DMS53 treated with DMSO at 0.1 percent for 48 hours (cell line): ENCODE results near the gene CFHR3.
"Not testable (repeated sequence)": the region's sequence is repeated elsewhere in the genome, so short reads cannot be mapped to it uniquely, and the experiment has no call there.

Source experiments
- DNase-seq: peaks from one replicate; lab custom pipeline; 2025; ENCODE audit not compliant: unreplicated experiment; lab: John Stamatoyannopoulos, UW

Gene CFHR3

DNA sequence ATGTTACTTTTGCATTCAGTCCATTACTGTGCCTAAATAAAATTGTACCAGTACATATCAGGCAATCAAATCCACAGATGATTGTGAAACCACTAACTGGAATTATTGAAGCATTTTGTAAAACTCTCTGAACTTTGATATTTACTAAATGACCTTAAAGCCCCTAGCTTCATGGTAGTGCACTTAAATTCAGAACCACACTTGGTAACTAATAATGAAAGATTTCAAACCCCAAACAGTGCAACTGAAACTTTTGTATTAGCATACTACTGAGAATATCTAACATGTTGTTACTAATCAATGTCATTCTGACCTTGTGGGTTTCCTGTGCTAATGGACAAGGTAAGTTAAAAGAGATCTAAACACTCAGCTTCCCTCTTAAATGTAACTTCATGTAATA is at the start of gene CFHR3:
CFHR3 (plus strand) TSS at position 238 of the 400 bp plus-strand sequence; CDS start at position 285, 47 bp downstream.
- no peak for DNase-seq

DNA sequence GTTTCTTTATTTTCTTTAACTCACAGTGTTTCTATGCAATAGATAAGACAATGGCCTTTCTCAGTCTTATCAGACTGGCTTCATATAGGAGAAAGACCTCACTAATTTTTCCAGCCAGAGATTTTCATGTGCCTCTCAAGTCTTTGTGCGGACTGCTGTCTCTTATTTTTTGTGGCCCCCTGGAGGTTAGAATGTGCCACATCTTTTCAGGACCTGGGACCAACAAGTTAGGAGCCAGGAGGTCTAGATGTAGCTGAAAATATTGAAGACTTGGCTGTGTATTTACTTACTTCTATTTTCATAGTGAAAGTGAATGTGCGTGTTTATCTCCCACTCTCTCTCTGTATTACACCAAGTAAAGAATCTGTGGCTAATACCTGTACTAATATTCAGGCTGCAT is 42.1 kb upstream of the CFHR3 start:
- DNase-seq = no peak

DNA sequence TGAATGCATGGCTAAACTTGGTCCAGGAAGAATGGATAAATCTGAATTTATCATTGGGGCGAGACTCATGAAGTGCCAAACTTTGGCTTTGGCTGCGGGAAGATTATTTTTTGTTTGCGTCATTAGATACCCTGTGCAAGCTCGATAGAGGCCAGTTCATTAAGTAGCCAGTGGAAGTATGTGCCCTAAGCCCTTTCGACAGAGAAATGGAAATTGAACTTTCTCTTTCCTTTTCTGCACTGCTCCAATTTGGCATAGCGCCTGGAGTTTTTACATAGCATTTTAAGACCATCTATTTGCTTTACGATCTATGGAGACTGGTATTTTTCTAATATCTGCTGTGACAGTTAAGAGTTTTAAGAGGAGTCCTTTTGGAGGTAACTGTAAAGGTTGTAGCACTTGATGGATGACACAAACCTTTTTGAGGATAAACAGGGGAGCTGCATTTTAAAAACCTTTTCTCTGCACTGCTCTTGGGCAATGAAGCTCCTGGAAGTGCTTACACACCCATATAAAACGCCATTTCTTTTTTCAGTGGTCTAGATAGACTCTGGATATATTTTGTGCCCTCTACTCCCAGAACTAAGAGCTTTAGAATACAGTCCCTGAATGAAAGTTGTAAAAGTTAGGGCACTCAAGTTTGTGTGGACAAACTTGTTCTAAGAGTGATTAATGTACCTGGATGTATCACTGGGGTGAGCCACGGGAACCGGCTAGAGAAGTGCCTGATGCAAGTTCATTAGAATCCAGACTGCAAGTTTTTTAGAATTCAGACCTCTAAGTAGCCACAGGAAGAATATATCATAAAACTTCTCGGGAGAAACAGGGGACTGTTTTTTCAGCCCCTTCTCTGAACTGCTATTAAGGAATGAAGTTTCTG is 41.3 kb upstream of the CFHR3 start:
- DNase-seq = no peak

DNA sequence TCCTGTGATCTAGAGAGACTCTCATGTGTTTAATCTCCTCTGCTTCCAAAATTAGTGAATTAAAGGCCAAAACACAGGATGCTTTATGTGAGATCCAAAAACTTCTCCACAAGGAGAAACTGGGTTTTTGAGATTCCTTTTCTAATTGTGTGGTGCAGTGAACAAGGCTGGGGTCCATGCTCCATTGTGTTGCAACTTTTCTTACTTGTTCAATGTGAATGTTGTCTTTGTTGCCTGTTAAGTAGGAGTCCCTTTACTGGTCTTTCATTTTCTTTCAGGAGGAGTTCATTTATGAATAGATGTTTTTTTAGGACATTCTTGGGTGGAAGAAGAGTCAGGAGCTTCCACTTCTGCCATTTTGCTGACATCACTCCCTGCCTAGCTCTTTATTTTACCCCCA is 40.6 kb upstream of the CFHR3 start:
- DNase-seq = no peak

DNA sequence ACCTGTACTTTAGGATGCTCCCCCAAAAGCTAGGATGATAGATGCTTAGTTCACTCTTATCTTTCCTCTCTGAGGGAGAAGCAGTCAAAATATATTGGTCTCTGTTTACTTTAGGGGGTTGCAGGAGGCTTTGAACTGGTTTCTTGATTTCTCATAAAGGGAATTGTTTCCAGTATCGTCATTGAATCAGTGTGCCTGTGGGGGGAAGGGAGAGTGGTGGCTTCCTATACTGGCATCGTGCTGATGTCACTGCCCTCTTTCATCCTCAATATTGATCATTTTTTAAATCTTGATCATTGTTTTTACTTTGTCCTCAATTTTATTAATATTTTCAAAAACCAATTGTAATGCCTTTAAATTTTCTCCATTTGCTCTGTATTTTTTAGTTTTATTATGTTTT is 40.2 kb upstream of the CFHR3 start:
- DNase-seq = no peak

DNA sequence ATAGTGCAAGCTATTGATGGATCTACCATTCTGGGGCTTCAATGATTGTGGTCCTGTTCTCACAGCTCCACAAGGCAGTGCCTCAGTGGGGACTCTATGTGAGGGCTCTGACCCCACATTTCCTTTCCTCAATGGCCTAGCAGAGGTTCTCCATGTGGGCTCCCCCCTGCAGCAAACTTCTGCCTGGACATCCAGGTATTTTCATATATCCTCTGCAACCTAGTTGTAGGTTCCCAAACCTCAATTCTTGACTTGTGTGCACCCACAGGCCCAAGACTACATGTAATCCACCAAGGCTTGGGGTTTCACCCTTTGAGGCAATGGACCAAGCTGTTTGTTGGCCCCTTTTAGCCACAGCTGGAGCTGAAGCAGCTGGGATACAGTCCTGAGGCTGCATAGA is 35.9 kb upstream of the CFHR3 start:
- DNase-seq = no peak

DNA sequence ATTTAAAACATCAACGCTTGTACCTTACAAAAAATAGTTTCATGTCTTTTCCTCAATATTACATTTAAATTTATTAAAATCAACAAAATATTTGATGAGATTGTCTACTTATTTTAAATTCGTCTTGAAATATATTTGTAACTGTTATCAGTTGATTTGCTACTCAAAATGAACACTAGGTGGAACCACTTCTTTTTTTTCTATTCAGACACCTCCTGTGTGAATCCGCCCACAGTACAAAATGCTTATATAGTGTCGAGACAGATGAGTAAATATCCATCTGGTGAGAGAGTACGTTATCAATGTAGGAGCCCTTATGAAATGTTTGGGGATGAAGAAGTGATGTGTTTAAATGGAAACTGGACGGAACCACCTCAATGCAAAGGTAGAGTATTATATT is 31.4 kb upstream of the CFHR3 start:
- DNase-seq = peak; percentile 82

DNA sequence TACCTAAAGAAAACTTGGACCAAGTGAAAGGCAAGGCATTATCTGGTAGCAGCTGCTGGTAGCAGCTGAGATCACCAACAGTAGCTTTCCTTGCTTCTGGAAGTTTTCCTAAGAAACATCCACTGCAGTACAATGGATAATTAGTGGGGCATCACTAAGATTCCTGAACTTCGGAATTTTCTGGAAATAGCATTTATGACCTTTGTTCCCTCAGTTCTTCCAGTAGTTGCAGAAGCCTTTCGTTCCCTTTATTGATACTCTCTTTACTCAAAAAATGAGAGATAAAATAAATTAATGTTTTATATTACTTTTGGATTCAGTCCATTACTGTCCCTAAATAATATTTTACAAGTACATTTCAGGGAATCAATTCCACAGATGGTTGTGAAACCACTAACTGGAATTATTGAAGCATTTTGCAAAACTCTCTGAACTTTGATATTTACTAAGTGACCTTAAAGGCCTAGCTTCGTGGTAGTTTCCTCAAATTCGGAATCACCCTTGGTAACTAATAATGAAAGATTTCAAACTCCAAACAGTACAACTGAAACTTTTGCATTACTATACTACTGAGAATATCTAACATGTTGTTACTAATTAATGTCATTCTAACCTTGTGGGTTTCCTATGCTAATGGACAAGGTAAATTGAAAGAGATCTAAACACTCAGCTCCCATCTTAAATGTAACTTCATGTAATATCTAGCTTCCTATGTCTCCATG is 9.5 kb upstream of the CFHR3 start:
- DNase-seq = not testable (repeated sequence)

DNA sequence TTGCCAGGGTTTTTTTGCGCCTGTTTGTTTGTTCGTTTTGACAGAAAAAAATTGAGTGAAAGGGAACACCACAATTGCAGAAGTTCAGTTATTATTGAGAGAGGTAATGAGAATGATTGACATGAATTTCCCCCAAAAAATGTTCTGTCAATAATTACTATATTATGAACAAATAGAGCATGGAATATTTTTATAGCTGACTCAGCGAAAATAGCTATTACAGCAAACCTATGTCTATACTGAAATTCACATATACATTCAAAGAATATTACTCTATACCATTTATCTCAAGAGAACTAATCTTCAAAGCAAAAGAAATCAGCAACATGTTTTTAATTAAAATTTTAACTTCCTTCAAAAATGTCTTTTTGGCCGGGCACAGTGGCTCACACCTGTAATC is 4.8 kb upstream of the CFHR3 start:
- not testable (repeated sequence) for DNase-seq

DNA sequence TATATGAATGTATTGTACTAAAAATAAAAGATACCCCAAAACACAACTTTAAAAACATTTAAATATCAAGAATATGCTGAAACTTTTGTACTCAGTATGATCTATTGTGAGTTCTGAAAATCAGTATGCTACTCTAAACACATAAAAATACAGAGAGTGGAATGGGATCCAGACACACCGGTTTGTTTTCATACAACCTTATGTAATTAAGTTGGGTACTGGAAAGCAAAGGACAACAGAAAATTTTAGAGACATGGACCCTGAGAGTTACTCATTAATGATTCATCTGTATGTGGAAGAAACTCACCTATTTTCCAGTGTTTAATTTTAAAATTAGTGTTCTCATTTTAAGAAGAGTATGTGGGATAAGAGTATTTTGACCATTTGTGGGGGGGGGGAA is 927 bp upstream of the CFHR3 start:
- DNase-seq = no peak

DNA sequence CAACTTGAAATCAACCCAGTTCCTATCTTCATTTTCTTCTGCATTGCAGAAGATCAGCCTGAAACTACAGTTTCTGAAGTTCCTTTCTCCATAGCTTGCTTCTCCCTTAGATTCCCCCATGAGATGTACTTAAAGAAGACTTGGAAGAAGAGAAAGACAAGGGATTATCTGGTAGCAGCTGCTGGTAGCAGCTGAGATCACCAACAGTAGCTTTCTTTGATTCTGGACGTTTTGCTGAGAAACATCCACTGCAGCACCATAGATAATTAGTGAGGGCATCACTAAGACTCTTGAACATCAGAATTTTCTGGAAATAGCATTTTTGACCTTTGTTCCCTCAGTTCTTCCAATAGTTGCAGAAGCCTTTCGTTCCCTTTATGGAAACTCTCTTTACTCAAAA is 465 bp upstream of the CFHR3 start:
- no peak for DNase-seq

DNA sequence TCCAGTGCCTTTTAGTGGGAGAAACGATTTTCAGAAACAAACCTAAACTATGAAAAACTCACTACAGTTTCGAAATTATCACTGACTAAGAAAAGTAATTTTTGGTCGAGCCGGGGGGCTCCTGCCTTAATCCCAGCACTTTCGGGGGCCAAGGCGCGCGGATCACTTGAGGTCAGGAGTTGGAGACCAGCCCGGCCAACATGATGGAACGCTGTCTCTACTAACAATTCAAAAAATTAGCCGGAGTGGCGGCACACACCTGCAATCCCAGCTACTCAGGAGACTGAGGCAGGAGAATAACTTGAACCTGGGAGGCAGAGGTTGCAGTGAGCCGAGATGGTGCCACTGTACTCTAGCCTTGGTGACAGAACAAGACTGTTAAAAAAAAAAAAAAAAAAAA is 3.0 kb downstream of the CFHR3 start:
- no peak for DNase-seq

DNA sequence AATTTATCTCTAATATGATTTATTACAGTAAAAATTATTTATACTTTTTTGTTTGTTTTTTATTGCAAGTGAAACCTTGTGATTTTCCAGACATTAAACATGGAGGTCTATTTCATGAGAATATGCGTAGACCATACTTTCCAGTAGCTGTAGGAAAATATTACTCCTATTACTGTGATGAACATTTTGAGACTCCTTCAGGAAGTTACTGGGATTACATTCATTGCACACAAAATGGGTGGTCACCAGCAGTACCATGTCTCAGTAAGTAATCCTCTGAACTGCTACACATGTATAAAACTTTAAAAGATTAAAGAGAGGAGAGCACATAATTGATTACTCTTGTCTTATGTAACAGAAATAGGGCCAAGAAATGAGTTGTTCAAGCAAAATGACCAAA is 4.5 kb downstream of the CFHR3 start:
- no peak for DNase-seq

DNA sequence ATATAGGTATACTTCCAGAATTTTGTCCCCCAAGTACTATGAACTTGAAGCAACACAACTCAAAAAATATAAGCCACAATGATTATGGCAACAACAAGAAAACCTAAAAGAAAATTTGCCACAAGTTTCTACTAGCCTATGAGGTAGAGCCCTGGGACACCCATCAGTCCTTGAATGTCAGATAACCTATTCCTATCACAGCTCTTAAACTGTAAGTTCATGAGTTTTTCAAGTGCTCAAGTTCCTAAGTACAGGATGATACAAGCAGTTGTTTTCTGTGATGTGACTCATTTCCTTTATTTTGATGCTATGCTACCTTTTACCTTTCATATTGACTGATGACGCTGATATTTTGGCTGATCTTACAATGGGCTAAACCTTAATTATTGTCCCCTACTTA is 16.6 kb downstream of the CFHR3 start:
- DNase-seq = not testable (repeated sequence)

DNA sequence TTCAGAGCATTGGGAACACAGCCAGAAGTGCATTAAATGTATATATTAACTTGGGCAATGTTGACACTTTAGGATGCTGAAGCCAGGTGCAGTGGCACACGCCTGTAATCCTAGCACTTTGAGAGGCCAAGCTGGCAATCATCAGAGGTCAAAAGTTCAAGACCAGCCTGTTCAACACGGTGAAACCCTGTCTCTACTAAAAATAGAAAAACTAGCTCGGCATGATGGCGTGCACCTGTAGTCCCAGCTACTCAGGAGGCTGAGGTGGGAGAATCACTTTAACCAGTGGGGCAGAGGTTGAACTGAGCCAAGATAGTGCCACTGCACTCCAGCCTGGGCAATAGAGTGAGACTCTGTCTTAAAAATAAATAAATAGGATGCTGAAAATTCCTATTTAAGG is 19.5 kb downstream of the CFHR3 start:
- DNase-seq = peak; percentile 71

DNA sequence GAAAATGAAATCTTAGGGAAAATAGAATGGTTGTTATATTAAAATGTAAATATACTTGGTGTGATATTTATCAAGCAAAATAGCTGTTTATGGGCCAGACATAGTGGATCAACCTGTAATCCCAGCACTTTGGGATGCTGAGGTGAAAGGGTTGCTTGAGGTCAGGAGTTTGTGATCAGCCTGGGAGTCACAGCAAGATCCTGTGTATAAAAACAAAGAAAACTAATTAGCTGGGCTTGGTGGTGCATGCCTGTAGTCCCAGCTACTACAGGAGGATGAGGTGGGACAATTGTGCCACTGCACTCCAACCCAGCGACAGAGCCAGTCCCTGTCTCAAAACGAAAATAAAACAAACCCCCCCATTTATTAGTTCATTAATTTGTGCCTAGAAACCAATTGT is 23.3 kb downstream of the CFHR3 start:
- no peak for DNase-seq

DNA sequence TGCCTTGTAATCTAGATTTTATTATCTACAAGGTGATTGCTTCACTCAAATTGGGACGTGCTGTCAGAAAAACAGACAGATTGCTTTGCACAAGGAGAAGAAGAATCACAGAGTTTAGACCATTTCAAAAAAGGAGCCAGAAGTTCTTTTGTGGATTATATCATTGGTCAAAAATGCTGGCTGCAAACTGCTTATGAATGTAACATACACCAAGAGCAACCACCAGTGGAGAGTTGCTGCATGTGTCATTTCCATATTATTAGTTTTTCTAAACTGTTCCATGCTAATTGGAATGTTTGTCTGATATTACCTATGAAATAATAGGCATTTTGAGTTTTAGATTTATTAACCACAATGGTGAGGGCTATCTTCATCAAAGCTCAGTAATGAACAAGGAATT is 27.3 kb downstream of the CFHR3 start:
- DNase-seq = not testable (repeated sequence)

DNA sequence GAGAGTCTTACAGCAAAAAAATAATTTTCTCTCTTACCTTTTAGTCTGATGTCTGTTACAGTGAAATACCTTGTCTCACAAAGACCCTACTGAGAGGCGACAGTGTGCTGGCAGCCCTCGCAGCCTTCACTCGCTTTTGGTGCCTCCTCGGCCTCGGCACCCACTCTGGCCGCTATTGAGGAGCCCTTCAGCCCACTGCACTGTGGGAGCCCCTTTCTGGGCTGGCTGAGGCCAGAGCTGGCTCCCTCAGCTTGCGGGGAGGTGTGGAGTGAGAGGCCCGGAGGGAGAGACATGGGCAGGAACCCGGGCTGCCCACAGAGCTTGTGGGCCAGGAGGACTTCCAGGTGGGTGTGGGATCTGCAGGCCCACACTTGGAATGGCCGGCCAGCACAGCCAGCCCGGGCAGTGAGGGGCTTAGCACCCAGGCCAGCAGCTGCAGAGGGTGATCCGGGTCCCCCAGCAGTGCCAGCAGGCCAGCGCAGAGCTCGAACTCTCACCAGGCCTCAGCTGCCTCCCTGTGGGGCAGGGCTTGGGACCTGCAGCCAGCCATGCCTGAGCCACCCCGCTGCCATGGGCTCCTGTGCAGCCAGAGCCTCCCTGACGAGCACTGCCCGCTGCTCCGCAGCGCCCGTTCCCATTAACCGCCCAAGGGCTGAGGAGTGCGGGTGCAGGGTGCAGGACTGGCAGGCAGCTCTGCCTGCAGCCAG is 34.0 kb downstream of the CFHR3 start:
- no peak for DNase-seq

DNA sequence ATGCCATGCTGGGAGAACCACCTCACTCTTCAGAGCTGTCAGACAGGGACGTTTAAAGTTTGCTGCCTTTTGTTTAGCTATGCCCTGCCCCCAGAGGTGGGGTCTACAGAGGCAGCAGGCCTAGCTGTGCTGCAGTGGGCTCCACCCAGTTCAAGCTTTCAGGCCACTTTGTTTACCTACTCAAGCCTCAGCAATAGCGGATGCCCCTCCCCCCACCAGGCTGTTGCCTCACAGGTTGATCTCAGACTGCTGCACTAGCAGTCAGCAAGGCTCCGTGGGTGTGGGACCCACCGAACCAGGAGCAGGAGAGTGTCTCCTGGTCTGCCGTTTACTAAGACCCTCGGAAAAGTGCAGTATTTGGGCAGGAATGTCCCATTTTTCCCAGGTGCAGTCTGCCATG is 42.8 kb downstream of the CFHR3 start:
- DNase-seq = peak; percentile 25

DNA sequence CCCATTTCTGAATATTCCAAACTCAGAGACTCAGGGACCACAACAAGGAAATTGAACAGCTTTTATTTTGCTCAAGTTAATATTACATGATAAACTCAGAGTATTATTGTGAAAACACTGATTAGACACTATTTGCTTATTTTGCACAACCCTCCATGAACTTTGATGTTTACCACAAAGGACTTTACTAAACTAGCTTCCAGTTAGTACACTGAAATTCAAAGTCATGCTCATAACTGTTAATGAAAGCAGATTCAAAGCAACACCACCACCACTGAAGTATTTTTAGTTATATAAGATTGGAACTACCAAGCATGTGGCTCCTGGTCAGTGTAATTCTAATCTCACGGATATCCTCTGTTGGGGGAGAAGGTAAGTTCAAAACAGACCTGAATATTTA is 44.9 kb downstream of the CFHR3 start, which contains the start of gene CFHR1:
CFHR1 (plus strand) TSS at position 201 of the 400 bp plus-strand sequence; CDS start at position 315, 114 bp downstream.
- not testable (repeated sequence) for DNase-seq

DNA sequence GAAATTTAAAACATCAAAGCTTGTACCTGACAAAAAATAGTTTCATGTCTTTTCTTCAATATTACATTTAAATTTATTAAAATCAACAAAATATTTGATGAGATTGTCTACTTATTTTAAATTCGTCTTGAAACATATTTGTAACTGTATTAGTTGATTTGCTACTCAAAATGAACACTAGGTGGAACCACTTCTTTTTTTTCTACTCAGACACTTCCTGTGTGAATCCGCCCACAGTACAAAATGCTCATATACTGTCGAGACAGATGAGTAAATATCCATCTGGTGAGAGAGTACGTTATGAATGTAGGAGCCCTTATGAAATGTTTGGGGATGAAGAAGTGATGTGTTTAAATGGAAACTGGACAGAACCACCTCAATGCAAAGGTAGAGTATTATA is 53.2 kb downstream of the CFHR3 start:
- peak; percentile 54 for DNase-seq
